ENCODE measurements around the gene C17orf75. TPM values are rescaled to one million over a fixed set of nuclear protein-coding genes. Genes with fewer than 3 reads are reported as not detected.

Gene C17orf75
- total RNA-seq, 2 donors from 2014 or later: 7.6 to 15.6 TPM

DNA sequence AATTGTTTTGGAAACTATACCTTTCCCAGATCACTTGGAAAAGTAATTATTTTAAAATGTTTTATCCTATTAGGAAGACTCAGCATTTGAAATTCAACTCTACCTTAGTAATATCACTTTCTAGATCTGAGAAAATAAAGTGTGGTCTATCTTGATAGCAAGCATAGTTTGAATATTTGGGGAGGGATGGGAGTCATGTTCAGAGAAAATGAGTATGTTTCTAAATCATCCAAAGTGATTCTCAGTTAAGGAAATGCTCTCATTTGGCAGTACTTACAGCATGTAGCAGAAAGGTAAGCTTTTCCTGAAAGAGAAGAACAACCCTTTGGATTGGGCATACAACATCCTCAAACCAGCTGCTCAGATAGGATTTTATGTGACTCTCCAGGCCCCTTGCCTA is 6.9 kb downstream of the C17orf75 start:
- DNase-seq: no peak
- H3K9me3 ChIP-seq: no peaks in the 10 kb centered on the region
- intact Hi-C loops (cut with DNase I): no loop called here
- H3K27ac ChIP-seq: no peak overlapping the region
- no peak for ATAC-seq
- no peaks in the 10 kb centered on the region for H3K4me1 ChIP-seq
- TF ChIP-seq, protein P1, sequence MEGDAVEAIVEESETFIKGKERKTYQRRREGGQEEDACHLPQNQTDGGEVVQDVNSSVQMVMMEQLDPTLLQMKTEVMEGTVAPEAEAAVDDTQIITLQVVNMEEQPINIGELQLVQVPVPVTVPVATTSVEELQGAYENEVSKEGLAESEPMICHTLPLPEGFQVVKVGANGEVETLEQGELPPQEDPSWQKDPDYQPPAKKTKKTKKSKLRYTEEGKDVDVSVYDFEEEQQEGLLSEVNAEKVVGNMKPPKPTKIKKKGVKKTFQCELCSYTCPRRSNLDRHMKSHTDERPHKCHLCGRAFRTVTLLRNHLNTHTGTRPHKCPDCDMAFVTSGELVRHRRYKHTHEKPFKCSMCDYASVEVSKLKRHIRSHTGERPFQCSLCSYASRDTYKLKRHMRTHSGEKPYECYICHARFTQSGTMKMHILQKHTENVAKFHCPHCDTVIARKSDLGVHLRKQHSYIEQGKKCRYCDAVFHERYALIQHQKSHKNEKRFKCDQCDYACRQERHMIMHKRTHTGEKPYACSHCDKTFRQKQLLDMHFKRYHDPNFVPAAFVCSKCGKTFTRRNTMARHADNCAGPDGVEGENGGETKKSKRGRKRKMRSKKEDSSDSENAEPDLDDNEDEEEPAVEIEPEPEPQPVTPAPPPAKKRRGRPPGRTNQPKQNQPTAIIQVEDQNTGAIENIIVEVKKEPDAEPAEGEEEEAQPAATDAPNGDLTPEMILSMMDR (IDR thresholded peaks at IDR 0.05): no peak
- no peak for TF ChIP-seq POLR2A (IDR thresholded peaks at IDR 0.05)
- H3K27me3 ChIP-seq: no peaks in the 10 kb centered on the region
- H3K36me3 ChIP-seq (replicated peaks in 1 of 2; ENCODE audit: insufficient read depth in 1 of 2, low read depth in 2 of 2): peaks cover 0 to 4% of the 10 kb centered on the region in 2 donors
- H3K4me3 ChIP-seq: no peak overlapping the region

GRCh38 chr17:32333187-32333586 is 8.8 kb downstream of the C17orf75 start:
- peaks cover 0 to 4% of the 10 kb centered on the region in 2 donors for H3K36me3 ChIP-seq (replicated peaks in 1 of 2; ENCODE audit: insufficient read depth in 1 of 2, low read depth in 2 of 2)
- intact Hi-C loops (cut with DNase I): no loop called here

GRCh38 chr17:32331243-32332040 is 10.5 kb downstream of the C17orf75 start:
- intact Hi-C loops (cut with DNase I): no loop called here
- Histone ChIP-seq H3K9me3 (no peaks in the 10 kb centered on the region), H3K27me3 (no peaks in the 10 kb centered on the region), H3K4me1 (no peaks in the 10 kb centered on the region), H3K27ac (no peak overlapping the region), H3K36me3 (replicated peaks in 1 of 2; ENCODE audit: insufficient read depth in 1 of 2, low read depth in 2 of 2) (peaks cover 0 to 4% of the 10 kb centered on the region in 2 donors), H3K4me3 (no peak overlapping the region)
- DNase-seq: no peak
- TF ChIP-seq, protein P1 (IDR thresholded peaks at IDR 0.05): no peak
- TF ChIP-seq POLR2A (IDR thresholded peaks at IDR 0.05): no peak
- no peak for ATAC-seq
- 79 to 86% methylated on average over 3 of the region's 3 CpGs for WGBS, 2 donors

More at GRCh38 chr17:32333187-32333586, 8.8 kb downstream of the C17orf75 start:
- WGBS, 2 donors: 93 to 95% methylated on average over 2 of the region's 2 CpGs
- no peaks in the 10 kb centered on the region for H3K9me3 ChIP-seq
- ATAC-seq (no peak), DNase-seq (no peak)
- H3K27me3 ChIP-seq: no peaks in the 10 kb centered on the region
- no peak overlapping the region for H3K4me3 ChIP-seq
- TF ChIP-seq, protein P1 (IDR thresholded peaks at IDR 0.05): no peak
- no peak for TF ChIP-seq POLR2A (IDR thresholded peaks at IDR 0.05)
- H3K27ac ChIP-seq: no peak overlapping the region
- no peaks in the 10 kb centered on the region for H3K4me1 ChIP-seq

- Histone ChIP-seq H3K4me3 (no peak overlapping the region), H3K27me3 (no peaks in the 10 kb centered on the region), H3K36me3 (replicated peaks in 1 of 2; ENCODE audit: insufficient read depth in 1 of 2, low read depth in 2 of 2) (peaks cover 0 to 4% of the 10 kb centered on the region in 2 donors), H3K4me1 (no peaks in the 10 kb centered on the region), H3K27ac (no peak overlapping the region), H3K9me3 (no peaks in the 10 kb centered on the region)
- WGBS, 2 donors: 59 to 65% methylated on average over 3 of the region's 3 CpGs
- TF ChIP-seq POLR2A (IDR thresholded peaks at IDR 0.05): no peak
- TF ChIP-seq, protein P1 (IDR thresholded peaks at IDR 0.05): no peak
- ATAC-seq: no peak
- intact Hi-C loops (cut with DNase I): no loop called here
- no peak for DNase-seq
These were observed 11.8 kb downstream of the C17orf75 start for GRCh38 chr17:32330147-32330546.

DNA sequence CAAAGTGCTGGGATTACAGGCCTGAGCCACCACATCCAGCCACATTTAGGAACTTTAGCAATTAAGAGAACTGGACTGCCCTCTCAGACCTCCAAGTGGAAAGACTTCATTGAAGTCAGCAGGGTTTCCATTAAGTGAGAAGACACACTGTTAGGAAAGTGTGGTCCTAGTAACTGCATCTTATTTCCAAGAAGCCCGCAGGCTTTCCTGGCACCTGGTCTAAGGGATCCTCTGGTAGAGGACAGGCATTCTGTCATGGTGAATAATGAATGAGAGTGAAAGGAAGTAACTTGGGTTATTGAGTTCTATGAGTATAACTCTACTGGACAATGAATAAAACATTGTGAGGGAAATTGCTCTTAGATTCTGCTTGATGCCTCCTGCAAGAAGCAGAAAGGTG is 14.1 kb downstream of the C17orf75 start:
- 92 to 96% methylated on average over 1 of the region's 1 CpG for WGBS, 2 donors

More for the DNA sequence above, 14.1 kb downstream of the C17orf75 start:
- intact Hi-C loops (cut with DNase I): no loop called here
- DNase-seq (no peak), ATAC-seq (no peak)
- Histone ChIP-seq H3K4me1 (no peaks in the 10 kb centered on the region), H3K4me3 (no peak overlapping the region), H3K36me3 (replicated peaks in 1 of 2; ENCODE audit: insufficient read depth in 1 of 2, low read depth in 2 of 2) (no peaks in the 10 kb centered on the region), H3K9me3 (no peaks in the 10 kb centered on the region), H3K27me3 (no peaks in the 10 kb centered on the region), H3K27ac (no peak overlapping the region)
- TF ChIP-seq POLR2A (IDR thresholded peaks at IDR 0.05): no peak
- TF ChIP-seq, protein P1 (IDR thresholded peaks at IDR 0.05): no peak
